Central memory CD4-positive, alpha-beta T cell (primary cell): ENCODE data around the gene DNAH5.
"Not testable (repeated sequence)": the region's sequence is repeated elsewhere in the genome, so short reads cannot be mapped to it uniquely, and the experiment has no call there.

Experiments
- DNase-seq: peaks from one replicate; pipeline ENCODE4 v3.0.0; 2022

Gene DNAH5

DNA sequence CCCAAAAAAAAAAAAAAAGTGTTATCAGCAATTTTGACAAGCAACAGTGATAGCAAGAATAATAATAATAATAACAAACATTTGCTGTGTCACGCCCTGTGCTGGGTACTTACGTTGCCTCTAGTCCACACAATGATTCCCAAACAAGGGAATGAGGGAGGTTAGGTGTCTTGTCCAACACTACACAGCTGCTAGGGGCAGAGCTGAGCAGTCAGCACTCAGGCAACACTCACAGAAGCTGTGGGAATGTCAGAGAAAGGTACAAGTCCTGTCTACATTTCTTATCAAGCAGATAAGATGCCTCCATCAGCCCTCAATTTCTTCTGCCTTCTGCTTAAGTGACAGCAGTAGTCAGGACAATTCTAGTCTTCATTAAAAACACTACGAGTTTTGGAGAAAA is 111.0 kb downstream of the DNAH5 start:
- no peak for DNase-seq

DNA sequence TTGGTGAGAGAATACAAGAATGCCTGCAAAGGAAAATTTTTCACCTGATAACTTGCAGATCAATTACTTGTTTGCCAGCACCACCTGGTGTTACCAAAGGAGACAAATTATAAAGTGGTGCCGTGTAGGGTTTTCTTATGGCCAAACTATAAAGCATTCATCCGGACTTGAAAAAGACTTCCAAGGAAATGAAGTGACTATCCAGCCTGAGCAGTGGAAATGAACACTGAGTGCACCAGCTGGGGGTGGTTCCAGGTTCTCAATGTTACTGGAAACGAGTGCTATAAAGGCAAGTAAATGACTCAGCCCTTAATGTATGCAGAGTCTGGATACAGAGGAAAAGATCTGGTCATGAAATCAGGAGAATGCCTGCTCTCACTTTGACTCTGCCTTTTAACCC is 113.1 kb downstream of the DNAH5 start:
- no peak for DNase-seq

- no peak for DNase-seq
Measured at GRCh38 chr5:13830536-13830935, 114.0 kb downstream of the DNAH5 start.

GRCh38 chr5:13821366-13821765 is 123.1 kb downstream of the DNAH5 start:
- DNase-seq = no peak

GRCh38 chr5:13816126-13816525 is 128.4 kb downstream of the DNAH5 start:
- no peak for DNase-seq

DNA sequence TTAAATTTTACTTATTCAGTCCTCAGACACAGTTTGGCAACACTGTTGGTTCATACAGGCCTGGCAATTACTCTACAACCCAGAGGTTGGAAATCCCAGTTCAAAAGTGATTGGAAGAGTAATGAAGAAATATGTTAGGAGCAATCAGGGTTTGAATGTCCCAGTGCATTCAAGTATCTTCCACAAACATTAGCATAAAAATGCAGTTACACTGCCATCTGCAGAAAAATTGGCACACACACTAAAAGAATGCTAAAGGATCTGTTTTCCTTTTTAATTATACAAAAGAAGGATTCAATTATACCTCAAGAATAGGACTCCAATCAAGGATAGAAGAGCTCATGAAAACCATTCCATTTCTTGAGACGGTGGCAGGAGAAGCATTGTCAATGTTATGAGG is 130.2 kb downstream of the DNAH5 start:
- no peak for DNase-seq

GRCh38 chr5:13809921-13810320 is 134.6 kb downstream of the DNAH5 start:
- DNase-seq = no peak

DNA sequence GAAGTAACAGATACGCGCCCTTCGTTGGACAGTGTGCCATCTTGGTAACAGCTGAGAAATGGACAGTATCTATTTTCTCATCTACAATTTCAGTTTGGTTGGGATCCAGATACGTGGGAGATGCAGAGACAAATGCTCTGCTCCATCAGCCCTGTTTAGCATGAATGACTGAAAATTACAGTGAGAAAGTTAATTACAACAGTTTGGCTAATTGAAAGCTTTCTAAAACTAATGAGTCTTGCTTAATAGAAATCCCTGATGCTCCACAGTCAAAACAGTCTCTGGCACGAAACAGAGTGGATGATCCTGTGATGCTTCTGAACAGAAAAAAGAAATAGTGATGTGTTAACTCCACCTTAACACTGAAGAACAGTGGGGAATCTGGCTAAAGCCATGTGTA is 140.2 kb downstream of the DNAH5 start:
- no peak for DNase-seq

GRCh38 chr5:13798569-13798968 is 145.9 kb downstream of the DNAH5 start:
- not testable (repeated sequence) for DNase-seq

- DNase-seq = no peak
Measured at GRCh38 chr5:13785781-13786415, 158.6 kb downstream of the DNAH5 start.

- no peak for DNase-seq
Measured at GRCh38 chr5:13783726-13784125, 160.8 kb downstream of the DNAH5 start.

GRCh38 chr5:13780081-13780480 is 164.4 kb downstream of the DNAH5 start:
- no peak for DNase-seq

DNA sequence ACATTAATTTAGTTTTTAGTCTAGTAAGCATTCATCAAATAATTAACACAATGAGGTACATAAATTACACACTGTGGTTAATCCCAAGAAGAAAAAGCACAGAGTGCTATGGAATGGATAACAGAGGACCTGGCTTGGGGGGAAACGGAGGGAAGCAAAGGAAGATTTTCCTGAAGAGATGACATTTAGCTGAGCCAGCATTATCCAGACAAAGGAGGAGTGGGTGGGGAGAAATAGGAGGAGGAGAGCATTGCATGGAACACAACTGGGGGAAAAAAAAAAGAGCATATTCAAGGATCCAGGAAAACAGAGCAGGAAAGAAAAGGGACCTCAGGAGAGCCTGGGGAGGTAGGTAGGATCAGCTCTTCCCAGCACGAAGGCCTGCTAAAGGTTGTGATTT is 170.8 kb downstream of the DNAH5 start:
- DNase-seq = no peak

DNA sequence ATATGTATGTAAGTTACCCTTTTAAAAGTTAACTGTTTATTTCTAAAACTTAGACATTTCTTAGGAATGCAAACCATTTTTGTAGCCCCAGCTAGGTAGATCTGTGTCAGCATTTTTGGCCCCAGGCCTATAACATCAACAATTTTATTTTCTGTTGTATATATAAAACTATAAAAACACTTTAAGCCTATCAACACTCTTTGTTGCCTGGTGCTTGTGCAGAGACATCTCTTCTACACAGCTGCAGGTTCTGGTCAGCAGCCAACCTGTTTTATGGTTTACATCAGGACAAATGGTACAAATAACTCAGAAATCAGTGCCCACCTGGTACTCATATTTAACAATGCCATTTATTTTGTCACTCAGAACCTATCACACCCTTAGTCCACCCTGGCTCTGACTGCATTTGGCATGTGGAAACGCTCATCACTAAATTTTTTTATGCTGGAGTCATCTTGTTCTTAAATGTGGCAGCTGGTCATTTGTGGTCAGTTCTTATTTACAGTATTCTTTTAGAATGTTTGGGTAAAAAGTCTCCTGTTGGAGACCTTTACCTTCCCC is 173.4 kb downstream of the DNAH5 start:
- no peak for DNase-seq

- DNase-seq = no peak
Measured at GRCh38 chr5:13766236-13766635, 178.3 kb downstream of the DNAH5 start.

DNA sequence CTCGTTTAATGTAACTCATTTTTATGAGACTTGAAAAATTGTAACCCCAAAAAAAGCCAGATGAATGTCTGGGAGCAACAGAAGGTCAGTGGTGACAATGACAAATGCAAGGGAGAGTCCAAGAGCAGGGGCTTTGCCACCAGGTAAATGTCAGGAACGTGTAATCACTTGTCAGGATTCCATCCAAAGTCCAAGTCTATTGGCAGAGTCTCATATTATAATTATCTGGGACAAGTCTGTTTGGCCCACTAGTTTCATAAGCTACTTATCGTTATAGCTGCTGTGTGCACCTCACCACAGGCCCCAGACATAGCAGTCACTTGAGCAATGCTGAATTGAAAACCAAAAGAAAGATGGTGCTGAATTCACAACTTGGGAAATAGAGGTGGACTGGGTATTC is 180.8 kb downstream of the DNAH5 start:
- DNase-seq = no peak

DNA sequence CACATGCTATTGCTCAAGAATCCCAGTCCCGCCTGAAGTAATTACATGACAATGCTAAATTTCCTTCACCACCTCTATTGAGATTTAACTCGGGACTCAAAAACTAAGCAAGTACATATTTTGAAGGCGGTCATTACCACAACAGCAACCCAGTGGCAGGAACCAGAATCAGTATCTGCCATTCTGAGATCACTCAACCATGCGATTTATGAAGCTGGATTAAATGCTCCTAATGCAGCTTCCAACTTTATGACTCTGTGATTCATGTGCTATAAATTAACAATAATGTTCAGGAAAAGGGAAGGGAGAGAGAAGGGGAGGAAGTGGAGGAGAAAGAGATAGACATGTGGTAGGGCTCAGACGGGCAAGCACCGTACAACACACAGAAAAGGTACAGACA is 194.7 kb downstream of the DNAH5 start:
- DNase-seq = no peak

GRCh38 chr5:13746026-13746425 is 198.5 kb downstream of the DNAH5 start:
- no peak for DNase-seq

- no peak for DNase-seq
Measured at GRCh38 chr5:13745508-13745907, 199.0 kb downstream of the DNAH5 start.

DNA sequence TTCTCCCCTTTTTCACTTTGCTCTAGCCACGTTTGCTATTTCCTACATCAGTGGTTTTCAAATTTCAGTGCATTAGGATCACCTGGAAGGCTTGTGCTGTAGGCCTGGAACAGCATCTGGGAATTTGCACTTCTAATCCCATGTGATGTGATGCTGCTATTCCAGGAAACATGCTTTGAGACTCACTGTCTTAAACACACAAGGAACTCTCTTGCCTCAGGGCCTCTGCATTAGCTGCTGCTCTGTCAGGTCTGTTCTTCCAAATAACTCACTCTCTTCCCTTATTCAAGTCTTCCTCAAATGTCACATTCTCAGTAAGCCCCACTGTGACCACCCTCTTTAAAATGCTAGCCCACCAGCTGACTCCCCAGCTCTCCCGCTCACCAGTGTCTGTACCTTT is 204.0 kb downstream of the DNAH5 start:
- DNase-seq = no peak

DNA sequence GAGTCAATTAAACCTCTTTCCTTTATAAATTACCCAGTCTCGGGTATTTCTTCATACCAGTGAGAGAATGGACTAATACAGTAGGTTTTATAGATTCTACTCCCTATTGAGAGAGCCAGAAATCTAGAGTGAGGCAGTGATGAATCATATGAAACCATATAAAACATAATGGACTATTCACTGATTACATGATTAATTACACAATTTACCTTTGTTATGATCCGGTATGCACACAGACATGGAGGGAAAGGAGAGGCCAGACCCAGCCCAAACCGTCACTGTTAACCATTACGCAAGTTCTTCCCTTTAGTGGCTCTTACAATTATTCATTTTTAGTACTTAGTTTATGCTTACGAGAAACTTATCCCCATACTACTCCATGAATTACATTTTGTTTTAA is 205.0 kb downstream of the DNAH5 start:
- no peak for DNase-seq

- no peak for DNase-seq
Measured at GRCh38 chr5:13735691-13736090, 208.8 kb downstream of the DNAH5 start.

GRCh38 chr5:13731121-13731628 is 213.3 kb downstream of the DNAH5 start:
- no peak for DNase-seq

- no peak for DNase-seq
Measured at GRCh38 chr5:13708906-13709305, 235.6 kb downstream of the DNAH5 start.

GRCh38 chr5:13708432-13708831 is 236.1 kb downstream of the DNAH5 start:
- DNase-seq = no peak
